GM19025 (cell line): ENCODE measurements around the gene CDC40.
A peak's percentile ranks its signal among the peaks of the same experiment; 100 is the strongest.

Experiments
- ATAC-seq: cut with Tn5 transposase; IDR thresholded peaks from one replicate; pipeline ENCODE4 v1.9.1; 2021; ENCODE audit warnings: mild to moderate bottlenecking, low read depth, moderate library complexity; ENCODE audit not compliant: unreplicated experiment

The CDC40 gene

DNA sequence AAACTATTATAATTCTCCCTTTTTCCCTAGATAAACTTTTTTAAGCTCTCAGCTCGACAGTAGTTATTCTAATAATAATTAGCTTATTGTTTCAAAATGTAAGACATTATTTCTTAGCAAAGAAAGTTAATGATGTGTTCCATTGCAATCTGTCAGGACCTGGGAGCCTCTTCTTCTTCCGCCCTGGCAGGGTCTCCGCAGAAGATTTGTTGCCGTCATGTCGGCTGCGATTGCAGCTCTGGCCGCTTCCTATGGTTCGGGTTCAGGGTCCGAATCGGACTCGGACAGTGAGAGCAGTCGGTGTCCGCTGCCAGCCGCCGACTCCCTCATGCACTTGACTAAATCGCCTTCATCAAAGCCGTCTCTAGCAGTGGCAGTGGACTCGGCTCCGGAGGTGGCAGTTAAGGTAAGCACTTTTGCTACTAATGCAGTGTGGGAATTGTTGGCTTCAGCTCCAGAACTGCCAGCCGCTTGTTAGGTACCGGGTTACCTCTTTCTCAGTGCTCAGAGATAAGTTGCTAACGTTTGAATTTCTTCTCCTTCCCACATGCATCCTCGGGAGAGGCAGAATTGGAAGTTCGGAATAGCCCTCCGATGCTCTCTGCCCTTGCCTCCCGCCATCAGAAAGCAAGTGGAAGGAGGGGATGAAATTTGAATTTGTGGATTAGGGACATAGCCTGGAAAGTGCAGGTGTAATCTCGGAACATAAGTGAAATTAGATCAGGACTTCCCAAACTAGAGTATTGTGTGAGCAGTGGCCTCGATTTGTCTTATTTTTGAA, at the start of gene CDC40:
TSS of gene CDC40 (plus strand) at position 200 of the 781 bp plus-strand sequence. CDS start at position 218, 18 bp downstream.
- peak; percentile 52 for ATAC-seq

DNA sequence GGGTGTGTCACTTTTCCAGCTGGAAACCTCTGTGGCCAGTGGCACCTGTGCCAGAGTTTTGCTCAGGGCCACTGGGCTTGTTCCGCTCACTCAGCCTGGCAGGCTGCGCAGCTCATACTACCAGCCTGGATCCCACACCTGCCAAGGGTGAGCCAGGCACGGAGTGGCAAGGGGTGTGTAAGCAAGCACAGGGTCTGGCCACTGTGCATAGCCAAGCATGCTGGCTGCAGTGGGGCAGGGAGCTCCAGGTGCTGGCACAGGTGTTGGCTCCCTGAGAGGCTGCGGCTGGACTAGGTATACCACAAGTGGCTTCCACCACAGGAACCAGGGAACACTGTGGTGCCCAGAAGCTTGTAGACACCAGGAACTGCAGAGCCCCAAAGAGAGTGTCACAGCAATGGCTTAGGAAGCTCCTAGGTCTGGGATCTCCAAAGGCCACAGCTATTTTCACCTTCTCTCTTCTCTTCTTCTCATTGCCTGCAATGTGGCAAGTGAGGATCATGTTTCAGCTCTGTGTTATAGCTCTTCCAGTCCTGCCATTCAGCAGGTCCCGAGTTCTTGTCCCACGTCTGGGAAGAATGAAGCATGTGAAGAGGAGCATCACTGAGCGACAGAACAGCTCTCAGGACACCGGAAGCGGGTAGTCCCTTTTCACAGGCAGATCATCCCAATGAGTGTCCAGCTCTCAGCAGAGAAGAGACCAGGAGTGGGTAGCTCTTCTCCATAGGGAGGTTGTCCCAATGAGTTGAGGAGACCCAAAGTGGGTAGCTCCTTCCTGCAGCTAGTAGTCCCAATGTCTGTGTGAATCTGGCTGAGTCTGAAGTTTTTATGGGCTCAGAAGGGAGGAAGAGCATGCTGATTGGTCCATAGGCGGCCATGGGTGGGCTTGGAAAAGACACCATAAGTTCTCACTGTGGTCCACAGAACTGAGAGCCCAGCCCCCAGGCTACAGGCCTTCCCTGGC, 42.0 kb upstream of the CDC40 start:
- ATAC-seq: no peak

DNA sequence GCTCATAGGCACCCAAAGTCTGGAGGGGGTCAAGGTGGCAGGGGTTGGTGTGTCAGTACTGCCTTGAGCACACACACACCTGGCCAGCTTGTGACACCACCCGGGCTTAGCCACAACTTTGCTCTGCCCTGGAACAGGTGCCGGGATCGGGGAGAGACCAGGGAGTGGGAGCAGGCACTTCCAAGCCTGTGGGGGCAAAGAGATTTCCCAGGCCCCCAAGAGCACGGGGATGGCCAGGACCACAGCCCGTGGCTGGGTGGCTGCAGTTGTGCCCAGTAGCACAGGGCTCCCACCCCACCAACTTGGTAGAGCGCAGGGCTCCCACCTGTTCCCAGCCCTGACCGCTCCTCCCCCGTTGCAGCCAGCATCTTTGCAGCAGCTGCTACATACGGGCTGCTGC, 41.2 kb upstream of the CDC40 start:
- no peak for ATAC-seq

DNA sequence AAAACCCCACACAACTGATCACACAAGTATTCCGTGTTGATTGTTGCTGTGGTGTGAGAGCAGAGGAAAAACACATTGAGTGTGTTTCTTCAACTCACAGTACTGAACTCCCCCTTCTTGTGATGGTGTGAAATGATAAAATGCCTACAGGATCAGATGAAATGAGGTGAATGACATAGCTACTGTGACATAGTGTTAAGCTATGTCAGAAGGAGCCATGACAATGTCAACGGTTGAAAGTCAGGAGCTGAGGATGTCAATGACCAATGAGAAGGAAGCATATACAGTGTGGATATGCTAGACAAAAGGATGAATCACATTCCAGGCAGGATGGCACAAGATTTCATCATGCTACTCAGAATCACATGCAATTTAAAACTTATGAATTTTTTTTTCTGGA, 39.6 kb upstream of the CDC40 start:
- ATAC-seq: no peak

DNA sequence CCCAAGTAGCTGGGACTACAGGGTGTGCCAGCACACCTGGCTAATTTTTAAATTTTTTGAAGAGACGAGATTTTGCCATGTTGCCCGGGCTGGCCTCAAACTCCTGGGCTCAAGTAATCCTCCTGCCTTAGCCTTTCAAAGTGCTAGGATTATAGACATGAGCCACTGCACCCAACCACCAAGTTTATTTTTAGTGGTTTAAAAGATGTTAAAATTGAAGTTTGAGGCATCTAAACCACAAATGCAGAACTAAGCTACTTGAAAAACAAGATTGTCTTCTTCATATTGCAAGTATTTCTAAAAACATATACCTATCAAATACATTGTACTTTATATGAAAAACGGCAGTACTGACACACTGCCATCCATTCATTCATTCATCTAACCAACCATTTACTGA, 32.4 kb upstream of the CDC40 start:
- no peak for ATAC-seq

DNA sequence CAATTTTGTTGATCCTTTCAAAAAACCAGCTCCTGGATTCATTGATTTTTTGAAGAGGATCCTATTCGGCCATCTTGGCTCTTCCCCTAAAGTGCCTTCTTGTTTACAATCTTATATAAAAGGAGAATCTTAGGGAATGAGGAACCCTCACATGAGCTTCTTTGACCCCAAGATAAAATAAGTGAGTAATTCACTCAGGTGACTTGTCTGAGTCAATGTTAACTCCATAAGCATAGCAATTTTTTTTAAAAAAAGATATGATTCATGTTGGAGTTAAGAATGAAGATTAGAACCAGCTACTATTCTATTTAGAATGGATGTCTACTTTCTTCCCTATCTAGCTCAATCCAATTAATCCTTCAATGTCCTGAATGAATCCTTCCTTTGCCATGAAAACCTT, 21.7 kb upstream of the CDC40 start:
- no peak for ATAC-seq

DNA sequence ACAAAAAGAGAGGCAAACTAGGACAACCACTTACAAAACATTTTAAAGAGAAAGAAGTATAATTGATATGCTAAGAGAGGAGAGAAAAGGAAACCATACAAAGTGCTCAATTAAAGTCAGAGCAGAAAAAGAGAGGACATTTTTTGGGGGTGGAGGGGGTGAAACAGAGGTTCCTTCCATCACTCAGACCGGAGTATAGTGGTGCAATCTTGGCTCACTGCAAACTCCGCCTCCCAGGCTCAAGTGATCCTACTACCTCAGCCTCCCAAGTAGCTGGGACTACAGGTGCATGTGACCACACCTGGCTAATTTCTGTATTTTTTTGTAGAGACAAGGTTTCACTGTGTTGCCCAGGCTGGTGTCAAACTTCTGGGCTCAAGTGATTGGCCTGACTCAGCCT, 10.1 kb upstream of the CDC40 start:
- ATAC-seq: no peak

DNA sequence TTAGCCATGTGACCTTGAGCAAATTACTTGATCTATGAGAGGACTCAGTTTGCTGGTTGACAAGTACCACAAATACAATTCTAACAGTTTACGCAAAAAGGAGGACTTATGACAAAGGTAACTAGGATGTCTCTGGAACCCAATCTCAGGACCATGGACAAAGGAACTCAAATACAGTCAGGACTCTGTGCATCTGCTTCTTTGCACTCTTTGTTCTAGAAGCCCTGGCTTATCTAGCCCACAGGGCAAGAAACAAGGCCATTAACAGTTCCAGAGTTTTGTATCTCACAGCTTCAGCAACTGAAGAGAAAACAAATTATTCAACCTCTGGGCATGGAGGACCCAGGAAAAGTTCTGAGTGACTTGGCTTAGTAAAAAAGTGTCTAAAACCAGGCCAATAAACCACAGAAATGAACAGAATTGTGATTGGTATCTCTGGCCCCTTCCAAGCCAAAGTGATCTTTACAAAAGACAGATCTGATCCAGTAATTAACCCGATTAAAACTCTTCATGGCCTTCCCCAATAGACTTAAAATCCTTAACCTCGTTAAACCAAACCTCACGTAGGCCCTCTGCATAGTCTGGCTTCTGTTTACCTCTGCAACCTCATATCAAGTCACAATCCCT, 6.6 kb upstream of the CDC40 start:
- no peak for ATAC-seq

DNA sequence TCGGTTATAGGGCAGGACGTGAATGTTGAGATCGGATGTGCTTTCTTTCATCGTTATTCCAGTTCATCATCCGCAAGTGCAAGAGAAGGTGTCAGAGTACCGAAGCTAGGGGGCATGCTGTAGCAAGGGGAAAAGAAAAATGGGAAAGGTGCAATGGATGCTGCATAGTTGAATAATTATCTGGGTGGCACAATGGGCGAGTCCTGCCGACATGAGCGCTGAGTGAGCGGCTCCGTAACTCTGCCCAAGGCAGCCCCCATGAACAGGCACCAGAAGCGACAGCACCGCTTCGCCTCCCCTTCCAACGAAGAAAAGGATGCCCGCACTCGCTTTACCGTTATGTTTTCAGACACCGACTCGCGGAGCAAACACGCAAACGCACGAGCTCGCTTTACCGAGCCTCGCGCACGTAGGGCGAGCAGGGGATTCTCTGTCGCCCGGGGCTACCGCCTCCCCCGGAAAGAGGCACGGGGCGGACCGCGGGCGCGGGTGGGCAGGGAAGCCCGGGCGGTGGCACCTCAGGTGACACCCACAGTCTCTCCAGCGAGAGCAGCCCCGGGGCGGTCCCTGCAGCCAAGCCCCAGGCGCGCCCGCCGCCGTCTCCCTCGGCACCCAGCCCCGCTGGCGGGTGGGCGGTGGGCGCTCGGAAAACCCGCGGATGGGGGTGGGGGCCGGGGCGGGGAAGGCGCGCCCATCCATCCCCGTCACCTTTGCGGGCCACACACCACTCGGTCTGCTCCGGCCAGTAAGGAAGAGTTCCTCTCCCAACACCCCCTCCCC, 1.4 kb upstream of the CDC40 start:
- ATAC-seq: peak; percentile 27

DNA sequence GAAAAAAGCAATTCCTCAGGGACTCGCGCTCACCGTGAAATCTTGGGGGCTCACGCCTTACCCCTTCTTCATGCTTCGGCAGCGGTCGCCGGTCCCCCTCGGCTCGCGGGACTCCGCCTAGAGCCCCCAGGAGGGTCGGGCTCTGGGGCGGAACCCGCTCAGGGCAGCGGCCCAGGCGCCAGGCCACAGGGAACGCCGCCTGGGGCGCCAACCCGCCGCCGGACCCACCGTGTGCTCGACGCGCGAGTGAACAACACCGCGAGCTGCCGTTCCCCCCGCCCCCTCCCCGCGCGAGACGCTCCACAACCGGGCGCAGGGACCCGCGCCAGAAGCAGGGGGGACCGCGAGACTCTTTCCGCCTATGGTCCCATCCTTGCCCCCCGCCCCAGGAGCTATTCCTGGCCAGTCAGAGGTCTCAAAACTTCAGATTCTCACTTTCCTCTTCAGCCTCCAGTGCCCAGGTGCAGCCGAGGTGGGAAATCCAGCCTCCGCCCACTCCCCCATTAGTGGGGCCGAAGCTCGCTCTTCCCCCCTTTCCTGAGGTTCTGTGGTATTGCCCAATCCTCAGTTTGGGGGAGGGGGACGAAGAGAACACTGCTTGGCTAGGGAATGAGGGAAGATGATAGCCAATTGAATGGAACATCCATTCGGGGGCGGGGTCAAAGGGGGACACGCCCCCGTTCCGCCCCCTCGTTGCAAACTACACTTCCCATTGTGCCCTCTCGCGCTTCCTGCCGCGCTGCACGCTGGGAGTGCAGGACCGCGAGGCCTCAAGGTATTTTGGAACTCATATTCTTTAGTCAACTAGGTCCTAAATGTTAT, 610 bp upstream of the CDC40 start, which contains the start of gene WASF1:
TSS of gene WASF1 (minus strand) at position 265 of the 822 bp plus-strand sequence. CDS start 52,069 bp downstream, outside the sequence.
- ATAC-seq: peak; percentile 89

DNA sequence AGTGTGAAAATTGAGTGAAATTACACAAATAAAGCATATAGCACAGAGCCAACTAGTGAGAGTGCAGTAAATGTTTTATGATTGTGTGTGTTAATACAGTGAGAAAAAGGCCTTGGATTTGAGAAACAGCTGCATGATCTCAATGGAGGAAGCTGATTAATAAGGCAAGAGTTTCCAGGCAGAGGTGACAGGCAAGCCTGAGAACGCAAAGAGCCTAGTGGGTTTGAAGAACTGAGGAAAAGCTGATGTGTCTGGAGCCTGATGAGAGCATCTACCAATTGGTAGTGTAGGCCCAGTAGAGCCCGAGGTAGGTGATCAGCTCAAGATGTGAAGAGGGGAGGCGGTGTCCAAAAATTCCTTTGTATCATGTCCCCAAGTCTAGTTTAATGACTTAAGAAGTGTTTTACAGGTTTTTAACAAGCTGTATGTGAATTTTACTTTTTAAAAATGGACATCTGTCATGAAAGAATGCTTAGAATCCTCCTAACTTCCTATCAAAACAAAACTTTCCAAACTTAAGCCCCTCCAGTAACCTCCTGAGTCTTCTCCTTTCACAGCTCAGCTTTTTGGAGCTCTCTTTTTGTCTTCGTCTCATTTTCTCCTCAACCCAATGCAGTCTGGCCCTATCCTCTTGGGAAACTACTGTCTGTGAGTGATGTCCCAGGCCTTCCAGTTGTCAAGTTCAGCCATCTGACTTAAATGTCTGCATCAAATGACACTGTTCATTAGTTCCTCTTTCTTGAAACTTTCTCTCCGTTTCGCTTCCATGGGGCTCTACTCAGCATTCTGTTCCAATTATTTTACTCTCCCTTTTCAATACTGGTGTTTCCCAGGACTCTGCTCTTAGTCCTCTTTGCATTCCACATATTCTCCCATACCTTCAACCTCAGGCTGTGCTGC, 1.2 kb downstream of the CDC40 start:
- ATAC-seq: no peak

DNA sequence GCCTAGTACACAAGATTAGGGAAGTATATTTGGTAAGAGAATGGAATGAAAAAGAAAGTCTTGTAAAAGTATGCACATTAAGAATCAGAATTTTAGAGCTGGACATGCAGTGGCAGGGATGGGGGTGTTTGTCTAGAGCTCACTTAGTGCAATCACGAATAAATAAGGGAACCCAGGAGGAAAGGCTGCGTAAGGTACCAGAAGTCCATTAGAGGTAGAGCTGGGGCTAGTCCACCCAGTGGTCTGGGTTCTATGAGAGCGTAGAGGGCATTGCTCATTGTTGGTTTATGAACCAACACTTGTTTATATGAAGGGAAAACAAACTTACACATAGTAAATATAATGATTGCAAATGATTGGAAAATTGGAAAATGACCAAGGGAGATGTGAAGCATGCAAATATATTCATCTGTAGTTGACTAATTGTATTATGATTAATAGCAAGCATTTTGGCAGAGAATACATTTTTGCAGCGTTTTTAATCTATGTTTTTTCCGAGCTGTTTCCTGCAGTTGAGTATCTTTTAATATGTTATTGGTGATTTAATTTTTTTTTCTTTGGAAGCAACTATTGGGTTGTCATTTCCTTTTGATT, 3.2 kb downstream of the CDC40 start:
- no peak for ATAC-seq

DNA sequence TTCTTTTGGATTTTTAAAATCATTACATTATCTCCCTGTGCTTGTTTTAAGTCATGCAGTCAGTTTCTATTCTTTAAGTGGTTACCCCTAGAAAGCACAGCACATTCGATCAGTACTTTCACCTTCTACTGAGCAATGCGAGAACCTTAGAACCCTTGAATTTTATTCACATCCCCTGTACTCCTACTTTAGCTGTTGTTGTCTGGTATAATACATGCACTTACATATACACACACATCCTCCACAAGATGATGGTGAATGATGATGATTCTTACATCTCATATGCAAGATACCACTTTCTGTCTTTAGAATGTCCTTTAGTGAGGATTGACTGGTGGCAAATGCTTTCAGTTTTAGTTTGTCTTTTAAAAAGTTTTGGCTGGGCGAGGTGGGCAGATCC, 5.7 kb downstream of the CDC40 start:
- ATAC-seq: peak; percentile 65

DNA sequence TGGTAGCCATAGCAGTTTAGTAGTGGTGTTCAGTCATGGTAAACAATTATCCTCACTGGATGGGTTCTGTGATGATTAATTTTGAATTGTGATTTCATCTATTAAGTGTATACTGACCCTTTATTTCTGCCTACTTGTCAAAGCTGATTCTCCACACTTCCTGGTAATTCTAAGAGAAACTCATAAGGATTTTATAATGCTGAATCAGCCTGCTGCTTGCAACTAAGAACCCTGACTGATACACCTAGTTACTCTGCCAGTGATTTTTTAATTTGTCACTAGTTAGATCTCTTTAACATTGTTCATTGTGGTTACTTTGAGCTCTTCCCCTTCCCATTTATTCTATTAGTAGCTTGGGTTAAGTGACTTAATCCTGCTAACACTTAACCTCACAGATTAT, 8.6 kb downstream of the CDC40 start:
- ATAC-seq: no peak

DNA sequence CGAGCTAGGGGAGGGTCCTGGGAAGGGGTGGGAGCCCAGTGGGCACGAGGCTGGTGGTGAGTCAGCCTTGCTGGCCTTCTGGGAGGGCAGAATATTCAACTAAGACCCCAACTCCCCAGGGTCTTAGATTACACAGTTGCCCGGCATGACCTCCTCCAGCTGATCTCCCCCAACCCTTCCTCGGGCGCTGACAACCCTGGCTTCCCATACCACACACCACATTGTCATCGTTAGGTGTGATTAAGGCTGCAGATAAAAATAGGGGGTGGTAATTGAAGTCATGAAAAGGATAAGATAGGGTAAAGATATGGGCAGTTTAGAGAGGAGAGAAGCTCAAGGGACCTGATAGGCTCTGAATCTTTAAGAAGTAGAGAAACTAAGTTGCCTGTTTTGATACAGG, 10.5 kb downstream of the CDC40 start:
- no peak for ATAC-seq

DNA sequence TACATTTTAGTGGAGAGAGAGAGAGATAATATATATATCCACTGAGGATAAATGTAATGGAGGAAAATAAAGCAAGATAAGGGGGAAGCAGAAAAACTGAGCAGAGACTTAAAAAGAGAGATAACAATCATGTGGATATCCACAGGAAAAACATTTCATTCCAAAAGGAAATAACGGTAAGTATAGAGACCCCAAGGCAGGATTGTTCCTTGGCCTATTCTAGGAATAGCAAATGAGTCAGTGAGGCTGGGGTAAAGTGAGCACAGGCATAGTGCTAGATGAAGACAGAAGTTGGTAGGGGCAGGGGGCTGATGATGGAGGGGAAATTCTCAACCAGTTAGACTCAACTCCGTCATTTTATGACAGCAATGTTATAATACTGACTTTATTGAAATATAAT, 11.2 kb downstream of the CDC40 start:
- ATAC-seq: no peak

DNA sequence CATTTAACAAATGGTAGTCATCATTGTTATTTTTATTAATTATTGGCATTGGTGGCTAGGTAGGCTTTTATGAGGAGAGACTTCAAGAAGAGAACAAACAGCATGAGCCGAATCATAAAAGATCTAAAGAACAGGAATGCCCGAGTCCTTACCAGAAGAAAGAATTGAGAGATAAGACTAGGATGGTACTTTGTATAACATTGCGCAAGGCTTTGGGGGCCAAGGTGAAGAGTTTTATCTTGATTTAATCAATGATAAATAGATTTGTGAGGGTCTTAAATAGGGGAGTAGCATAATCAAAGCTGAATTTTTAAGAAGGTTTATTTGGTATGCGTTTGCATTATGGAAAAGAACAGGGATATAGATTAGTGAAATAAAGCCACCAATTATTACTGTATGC, 15.4 kb downstream of the CDC40 start:
- ATAC-seq: no peak

DNA sequence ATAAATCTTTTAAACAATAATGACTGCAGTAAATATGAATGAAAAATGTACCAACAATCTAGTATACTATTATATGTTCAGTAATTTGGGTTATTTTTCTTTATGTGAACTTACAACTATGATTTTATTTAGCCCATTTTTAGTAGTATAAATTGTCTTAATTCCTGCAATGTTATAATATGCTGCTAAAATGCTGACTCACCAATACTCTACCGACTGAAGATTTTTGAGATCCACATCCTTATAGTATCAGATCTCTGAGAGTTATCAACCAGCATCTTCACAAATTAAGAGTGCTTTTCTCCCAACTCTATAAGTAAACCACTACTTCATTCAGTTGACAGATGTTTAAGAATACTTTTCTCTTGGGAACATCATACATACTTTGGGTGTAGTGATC, 16.6 kb downstream of the CDC40 start:
- ATAC-seq: no peak
